ENCODE results near the gene ADGRD1. TPM values are rescaled to one million over a fixed set of nuclear protein-coding genes. Genes with fewer than 3 reads are reported as not detected.

The ADGRD1 gene
- polyA plus RNA-seq, 1 of the 3 experiments (the other 2 are of a cell fraction) = not detected

- DNase-seq = no peak
- Histone ChIP-seq H3K4me3 (ENCODE audit: low read depth in 2 of 2, low read length in 1 of 2) (no peak overlapping the region), H3K9me3 (no peaks in the 10 kb centered on the region), H3K79me2 (ENCODE audit: insufficient read depth) (no peaks in the 10 kb centered on the region), H4K20me1 (ENCODE audit: insufficient read depth) (no peaks in the 10 kb centered on the region), H3K9me2 (no peaks in the 10 kb centered on the region), H3F3A (replicated peaks; ENCODE audit: insufficient read depth) (no peaks in the 10 kb centered on the region), H2AFZ (ENCODE audit: low read depth) (no peak overlapping the region), H3K9ac (no peak overlapping the region), H3K4me1 (ENCODE audit: control insufficient read depth in 1 of 2, insufficient read depth in 2 of 2, low read depth in 1 of 2, low read length in 1 of 2) (peaks cover 0 to 46% of the 10 kb centered on the region in 2 experiments; a peak in 2 of 4 replicates), H3K36me3 (replicated peaks in 1 of 2; ENCODE audit: control insufficient read depth in 1 of 2, insufficient read depth in 2 of 2, low read length in 1 of 2) (no peaks in the 10 kb centered on the region), H3K4me2 (no peak overlapping the region), H3K27me3 (ENCODE audit: insufficient read depth) (no peaks in the 10 kb centered on the region), H3K27ac (ENCODE audit: low read depth in 2 of 2, low read length in 1 of 2) (no peak overlapping the region; a peak in 1 of 4 replicates)
- ChIA-PET CTCF (interaction anchor here (1.0 to 2.3 kb wide), 5 partner anchors 8 to 123 kb away, joined by 3 to 7 read pairs (median 4); no protein-coding TSS in a partner anchor), POLR2A (no interaction called here)
- 54% methylated on average over 7 of the region's 17 CpGs for WGBS (ENCODE audit: low lambda C conversion rate)
- no peak for TF ChIP-seq CHD2 (IDR thresholded peaks at IDR 0.05; ENCODE audit: low read length, partially characterized antibody)
- TF ChIP-seq SMC3 (IDR thresholded peaks at IDR 0.05; ENCODE audit: low read depth, low read length) = no peak
- no peak for TF ChIP-seq EP300 (IDR thresholded peaks at IDR 0.05; ENCODE audit: borderline replicate concordance in 1 of 2, low read depth in 1 of 2, low read length in 1 of 2)
- TF ChIP-seq RXRA (IDR thresholded peaks at IDR 0.05; ENCODE audit: borderline replicate concordance, low read depth) = no peak
- no peak for TF ChIP-seq JUND (IDR thresholded peaks at IDR 0.05)
- TF ChIP-seq PBX3 (IDR thresholded peaks at IDR 0.05) = no peak
- TF ChIP-seq GABPA (IDR thresholded peaks at IDR 0.05; ENCODE audit: low read depth) = no peak
- TF ChIP-seq YY1 (IDR thresholded peaks at IDR 0.05; ENCODE audit: low read depth) = no peak
- no peak for TF ChIP-seq RAD21 (IDR thresholded peaks at IDR 0.05; ENCODE audit: low read length)
- TF ChIP-seq NRF1 (IDR thresholded peaks at IDR 0.05; ENCODE audit: low read depth, low read length) = no peak
- no peak for TF ChIP-seq REST (IDR thresholded peaks at IDR 0.05; ENCODE audit: low read depth, low read length)
- no peak for TF ChIP-seq RCOR1 (IDR thresholded peaks at IDR 0.05; ENCODE audit: low read length)
Observed at GRCh38 chr12:131008913-131009270, 55.2 kb downstream of the ADGRD1 start.

- H3K36me3 ChIP-seq (replicated peaks in 1 of 2; ENCODE audit: control insufficient read depth in 1 of 2, insufficient read depth in 2 of 2, low read length in 1 of 2) = no peaks in the 10 kb centered on the region
- no peak overlapping the region for H2AFZ ChIP-seq (ENCODE audit: low read depth)
- DNase-seq = no peak
- H3K27ac ChIP-seq (ENCODE audit: low read depth in 2 of 2, low read length in 1 of 2) = no peak overlapping the region
- 73% methylated on average over 15 of the region's 21 CpGs for WGBS (ENCODE audit: low lambda C conversion rate)
- no peaks in the 10 kb centered on the region for H3F3A ChIP-seq (replicated peaks; ENCODE audit: insufficient read depth)
- H3K79me2 ChIP-seq (ENCODE audit: insufficient read depth) = no peaks in the 10 kb centered on the region
- ChIA-PET CTCF (no interaction called here), POLR2A (no interaction called here)
- H3K4me2 ChIP-seq = no peak overlapping the region
- no peak overlapping the region for H3K4me3 ChIP-seq (ENCODE audit: low read depth in 2 of 2, low read length in 1 of 2)
- H3K27me3 ChIP-seq (ENCODE audit: insufficient read depth) = no peaks in the 10 kb centered on the region
- H4K20me1 ChIP-seq (ENCODE audit: insufficient read depth) = no peaks in the 10 kb centered on the region
- no peak overlapping the region for H3K9ac ChIP-seq
- peaks cover 0 to 46% of the 10 kb centered on the region in 2 experiments; a peak in 2 of 4 replicates for H3K4me1 ChIP-seq (ENCODE audit: control insufficient read depth in 1 of 2, insufficient read depth in 2 of 2, low read depth in 1 of 2, low read length in 1 of 2)
- no peaks in the 10 kb centered on the region for H3K9me3 ChIP-seq
- no peaks in the 10 kb centered on the region for H3K9me2 ChIP-seq
- no peak for TF ChIP-seq SIN3A (IDR thresholded peaks at IDR 0.05; ENCODE audit: borderline replicate concordance, low read depth, low read length)
- TF ChIP-seq RXRA (IDR thresholded peaks at IDR 0.05; ENCODE audit: borderline replicate concordance, low read depth) = no peak
- TF ChIP-seq USF2 (IDR thresholded peaks at IDR 0.05; ENCODE audit: borderline replicate concordance, low read depth, low read length) = no peak
- TF ChIP-seq REST (IDR thresholded peaks at IDR 0.05; ENCODE audit: low read depth, low read length) = no peak
- no peak for TF ChIP-seq FOXM1 (IDR thresholded peaks at IDR 0.05; ENCODE audit: low read depth)
- no peak for TF ChIP-seq POLR2AphosphoS5 (IDR thresholded peaks at IDR 0.05; ENCODE audit: low read depth, low read length)
- TF ChIP-seq TCF12 (IDR thresholded peaks at IDR 0.05) = no peak
- no peak for TF ChIP-seq MEF2A (IDR thresholded peaks at IDR 0.05; ENCODE audit: borderline replicate concordance, low read depth)
Observed at GRCh38 chr12:131009595-131010395, 56.1 kb downstream of the ADGRD1 start.

Data from SK-N-SH (cell line).